ENCODE results near the gene KCTD21. TPM values are rescaled to one million over a fixed set of nuclear protein-coding genes. Genes with fewer than 3 reads are reported as not detected.

Gene KCTD21
- total RNA-seq, 1 experiment from 2014 or later = 4.1 TPM

DNA sequence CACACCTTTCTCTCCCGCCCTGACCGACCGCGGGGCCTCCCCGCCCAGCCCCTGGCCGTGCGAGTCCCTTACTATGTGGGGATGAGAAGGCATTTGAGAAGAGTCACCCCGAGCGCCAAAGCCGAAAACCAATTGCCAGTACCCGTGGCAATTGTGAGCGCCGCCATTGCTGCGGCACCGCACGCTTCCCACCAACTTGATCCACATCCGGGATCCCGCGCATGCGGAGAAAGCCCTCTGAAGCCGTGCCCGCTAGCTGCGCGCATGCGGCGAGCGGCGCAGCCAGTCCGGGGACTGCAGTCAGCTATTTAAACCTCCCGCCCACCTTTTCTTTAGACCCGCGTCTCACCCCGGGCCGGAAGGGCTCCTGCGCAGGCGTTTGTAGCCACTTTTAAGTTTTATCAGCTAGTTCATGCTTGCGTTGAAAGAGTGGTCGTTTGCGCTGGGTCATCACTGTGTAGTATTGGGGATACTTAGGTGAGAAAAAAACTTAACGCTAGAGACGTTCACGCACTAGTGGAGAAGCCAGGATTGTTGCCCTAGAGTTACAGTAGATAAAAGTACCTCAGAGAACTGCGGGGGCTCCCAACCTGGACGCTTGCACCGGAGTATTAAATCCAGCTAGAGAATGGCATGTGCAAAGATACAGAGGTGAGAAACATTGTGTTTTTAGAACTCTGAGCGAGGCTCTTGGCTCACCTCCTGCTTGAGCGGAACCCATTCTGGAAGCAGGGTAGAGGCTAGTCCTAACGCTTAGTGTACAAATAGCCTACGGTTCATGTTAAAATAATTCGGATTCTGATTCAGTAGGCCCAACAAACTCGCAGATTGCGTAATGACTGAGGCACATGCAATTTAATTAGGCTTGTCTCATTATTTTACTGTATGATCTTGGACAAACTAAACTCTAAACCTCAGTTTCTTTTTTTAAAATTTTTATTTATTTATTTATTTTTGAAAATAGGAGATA is 48.7 kb downstream of the KCTD21 start, which contains the start of gene ALG8:
ALG8 (minus strand) TSS at position 205 of the 970 bp plus-strand sequence; CDS start at position 167, 38 bp downstream.
- peak; percentile 97 for DNase-seq (ENCODE audit: low read depth)

DNA sequence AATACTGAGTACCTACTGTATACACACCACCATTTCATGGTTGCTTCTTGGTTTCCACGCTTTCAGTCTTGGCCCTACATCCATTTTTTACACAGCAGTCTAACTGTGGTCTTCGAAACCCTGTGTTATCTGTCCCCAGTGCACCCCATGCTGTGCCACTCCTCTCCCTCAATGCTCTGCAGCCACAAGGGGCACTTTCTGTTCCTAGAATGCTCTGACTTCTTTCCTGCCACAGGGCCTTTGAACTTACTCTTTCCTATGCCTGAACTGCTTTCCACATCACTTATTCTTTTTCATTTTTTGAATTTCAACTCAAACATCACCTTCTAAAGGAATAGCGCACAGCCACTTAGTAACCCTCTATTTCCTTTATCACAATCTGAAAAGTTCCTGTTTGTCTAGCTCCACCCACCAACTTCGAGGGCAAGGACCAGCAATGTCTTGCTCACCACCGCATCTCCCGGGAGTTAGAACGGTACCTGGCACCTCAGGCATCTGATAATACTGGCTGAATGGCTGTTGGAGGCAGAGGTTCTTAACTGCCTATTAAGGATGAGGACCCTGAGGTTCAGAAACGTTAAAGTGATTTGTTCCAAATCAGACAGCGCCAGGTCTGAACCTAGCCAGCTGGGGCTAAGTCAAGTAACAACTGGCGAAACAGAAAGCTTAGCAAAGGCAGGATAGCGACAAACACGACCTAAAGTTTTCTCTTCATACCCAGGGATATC is 49.6 kb downstream of the KCTD21 start:
- peak; percentile 39 for DNase-seq (ENCODE audit: low read depth)

DNA sequence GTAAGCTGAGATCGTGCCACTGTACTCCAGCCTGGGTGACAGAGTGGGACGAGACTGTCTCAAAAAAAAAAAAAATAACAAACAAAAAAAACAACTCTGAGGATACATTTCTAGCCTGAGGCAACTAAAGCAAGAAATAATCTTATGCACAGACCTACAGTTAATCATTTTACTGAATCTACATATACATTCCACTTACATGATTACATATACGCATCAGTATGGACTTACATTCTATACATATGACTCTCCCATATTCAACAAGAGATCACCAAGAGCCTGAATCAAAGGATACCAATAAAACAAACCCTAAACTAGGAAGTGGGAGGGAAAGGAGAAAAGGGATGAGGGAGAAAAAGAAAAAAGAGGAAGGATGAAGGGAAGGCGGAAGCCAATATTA is 50.1 kb downstream of the KCTD21 start:
- no peak for DNase-seq (ENCODE audit: low read depth)

DNA sequence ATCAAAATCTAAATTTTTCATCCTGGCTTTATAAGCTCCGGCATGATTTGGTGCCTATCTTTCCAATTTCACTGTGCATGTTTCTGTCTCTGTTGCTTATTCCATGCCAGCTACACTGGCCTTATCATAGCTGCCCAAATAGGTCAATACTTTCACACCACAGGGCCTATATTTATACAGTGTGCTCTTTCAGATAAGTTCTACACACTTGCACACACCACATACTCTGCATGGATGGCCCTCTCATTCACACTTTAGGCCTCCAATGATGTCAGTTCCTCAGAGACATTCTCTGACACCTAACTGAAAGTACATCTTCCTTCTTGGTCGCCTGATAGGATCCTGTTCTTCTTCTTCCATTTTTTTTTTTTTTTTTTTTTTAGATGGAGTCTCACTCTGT is 56.0 kb downstream of the KCTD21 start:
- DNase-seq (ENCODE audit: low read depth) = no peak

DNA sequence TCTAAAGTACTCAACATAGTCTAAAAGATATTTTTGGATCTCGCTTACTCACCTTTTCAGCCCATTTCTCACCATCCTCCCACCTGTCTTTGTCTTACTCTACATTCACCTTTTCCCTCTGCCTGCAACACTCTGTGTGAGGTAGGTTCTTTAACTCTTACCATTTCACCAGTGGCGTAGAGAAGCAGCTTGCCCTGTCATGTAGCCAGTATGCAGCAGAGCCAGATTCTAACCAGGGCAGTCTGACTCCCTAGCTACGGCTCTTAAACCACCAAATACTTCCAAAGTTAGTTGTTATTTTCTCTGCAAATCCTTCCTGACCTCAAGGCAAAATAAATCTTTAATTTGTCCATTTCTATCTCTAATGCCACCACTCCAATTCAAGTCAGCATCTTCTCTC is 56.5 kb downstream of the KCTD21 start:
- DNase-seq (ENCODE audit: low read depth) = no peak

DNA sequence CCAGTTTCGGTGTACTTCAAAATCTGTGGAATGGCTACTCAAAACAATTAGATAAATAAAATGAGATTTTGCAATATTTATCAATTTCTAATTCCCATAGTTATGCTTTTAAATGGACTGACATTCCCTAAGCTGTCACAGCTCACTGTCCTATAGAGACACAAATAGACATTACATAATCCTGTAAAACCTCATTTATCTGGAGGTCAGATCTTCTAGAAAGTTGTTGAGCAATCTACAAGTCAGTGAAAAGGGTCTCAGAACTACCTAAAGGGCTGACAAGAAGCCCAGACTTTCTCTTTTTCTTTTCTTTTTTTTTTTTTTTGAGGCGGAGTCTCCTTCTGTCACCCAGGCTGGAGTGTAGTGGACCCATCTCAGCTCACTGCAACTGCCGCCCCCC is 61.0 kb downstream of the KCTD21 start:
- no peak for DNase-seq (ENCODE audit: low read depth)

Other genes with a start within 250 kb of the KCTD21 start
- gene INTS4, start 194.0 kb downstream of the KCTD21 start, total RNA-seq (2014; rRNA removed; shearing (Covaris generic)) = 35.9 and 55.1 TPM in 2 replicates
- gene KCTD14, start 165.3 kb downstream of the KCTD21 start, total RNA-seq (2014; rRNA removed; shearing (Covaris generic)) = 8.4 and 9.9 TPM in 2 replicates
- gene THRSP, start 124.8 kb downstream of the KCTD21 start, total RNA-seq (2014; rRNA removed; shearing (Covaris generic)) = not detected in 2 replicates
- 113 and 180 TPM in 2 replicates for gene NDUFC2, start 108.8 kb downstream of the KCTD21 start, total RNA-seq (2014; rRNA removed; shearing (Covaris generic))
- gene ALG8, start 49.0 kb downstream of the KCTD21 start, total RNA-seq (2014; rRNA removed; shearing (Covaris generic)) = 57.9 and 87.4 TPM in 2 replicates
- 1.8 and 2.3 TPM in 2 replicates for gene USP35, start 293 bp upstream of the KCTD21 start, total RNA-seq (2014; rRNA removed; shearing (Covaris generic))
- gene GAB2, start 229.2 kb upstream of the KCTD21 start, total RNA-seq (2014; rRNA removed; shearing (Covaris generic)) = 0.98 and 1.9 TPM in 2 replicates

Data from Daoy (cell line).